ENCODE data around the gene FOLR2.

FOLR2 gene

DNA sequence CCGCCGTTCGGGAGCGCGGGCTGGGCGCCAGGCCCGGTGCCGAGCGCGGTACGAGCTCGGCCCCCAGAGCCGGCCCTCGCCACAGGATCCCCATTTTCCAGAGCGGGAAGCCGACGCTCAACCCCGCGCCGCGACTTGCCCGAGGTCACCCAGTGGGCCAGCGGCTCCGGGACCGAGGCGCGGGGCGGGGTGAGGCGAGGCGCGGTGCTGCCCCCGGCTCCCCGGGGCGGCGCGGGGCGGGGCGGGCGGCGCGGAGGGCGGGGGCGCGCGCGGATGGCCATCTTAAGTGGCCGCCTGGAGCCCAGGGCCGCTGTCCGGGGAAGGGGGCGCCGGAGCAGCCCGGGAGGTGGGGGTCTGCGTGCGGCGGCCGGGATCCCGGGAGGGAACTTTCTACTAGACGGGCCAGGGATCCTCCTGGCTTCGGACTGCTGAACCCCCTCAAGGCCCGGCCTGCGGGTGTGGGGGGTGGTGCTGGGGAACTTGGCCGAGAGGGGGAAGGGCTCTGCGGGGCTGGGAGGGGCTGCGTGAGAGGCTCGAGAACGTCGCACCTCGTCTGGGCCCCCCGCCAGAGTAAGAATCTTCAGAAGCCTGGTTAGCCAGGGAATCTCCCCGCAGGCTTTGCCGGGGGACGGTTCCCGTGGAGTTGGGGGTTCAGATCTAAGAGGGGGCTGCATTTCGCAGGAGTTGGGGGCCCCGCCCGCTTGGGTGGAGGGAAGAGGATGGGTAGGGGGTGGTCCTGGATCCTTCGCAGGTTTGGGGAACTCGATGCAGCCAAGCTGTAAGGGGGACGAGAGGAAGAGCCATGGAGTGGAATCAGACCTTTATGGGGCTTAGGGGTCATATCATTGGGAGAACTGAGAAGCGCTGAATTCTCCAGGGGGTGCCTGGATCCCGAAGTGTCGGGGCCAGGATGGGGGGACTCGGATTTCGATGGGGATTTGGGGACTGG, 7.3 kb downstream of the FOLR2 start:
- H3K4me1 ChIP-seq (ENCODE audit: control insufficient read depth in 1 of 2, insufficient read depth in 1 of 2, low read depth in 1 of 2, low read length in 1 of 2), result peaks cover 14 to 27% of the 10 kb centered on the region in 2 experiments
- no peaks in the 10 kb centered on the region for H3K9me3 ChIP-seq
- TF ChIP-seq, protein P1, sequence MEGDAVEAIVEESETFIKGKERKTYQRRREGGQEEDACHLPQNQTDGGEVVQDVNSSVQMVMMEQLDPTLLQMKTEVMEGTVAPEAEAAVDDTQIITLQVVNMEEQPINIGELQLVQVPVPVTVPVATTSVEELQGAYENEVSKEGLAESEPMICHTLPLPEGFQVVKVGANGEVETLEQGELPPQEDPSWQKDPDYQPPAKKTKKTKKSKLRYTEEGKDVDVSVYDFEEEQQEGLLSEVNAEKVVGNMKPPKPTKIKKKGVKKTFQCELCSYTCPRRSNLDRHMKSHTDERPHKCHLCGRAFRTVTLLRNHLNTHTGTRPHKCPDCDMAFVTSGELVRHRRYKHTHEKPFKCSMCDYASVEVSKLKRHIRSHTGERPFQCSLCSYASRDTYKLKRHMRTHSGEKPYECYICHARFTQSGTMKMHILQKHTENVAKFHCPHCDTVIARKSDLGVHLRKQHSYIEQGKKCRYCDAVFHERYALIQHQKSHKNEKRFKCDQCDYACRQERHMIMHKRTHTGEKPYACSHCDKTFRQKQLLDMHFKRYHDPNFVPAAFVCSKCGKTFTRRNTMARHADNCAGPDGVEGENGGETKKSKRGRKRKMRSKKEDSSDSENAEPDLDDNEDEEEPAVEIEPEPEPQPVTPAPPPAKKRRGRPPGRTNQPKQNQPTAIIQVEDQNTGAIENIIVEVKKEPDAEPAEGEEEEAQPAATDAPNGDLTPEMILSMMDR (IDR thresholded peaks at IDR 0.05), result peak; percentile 10
- peak overlapping the region; percentile 95 for H3K27ac ChIP-seq
- peak overlapping the region; percentile 82 to 98 for H3K4me3 ChIP-seq (ENCODE audit: low read depth in 1 of 2, low read length in 1 of 2)
- no peaks in the 10 kb centered on the region for H3K27me3 ChIP-seq
- H3K36me3 ChIP-seq, result peaks cover 23% of the 10 kb centered on the region

DNA sequence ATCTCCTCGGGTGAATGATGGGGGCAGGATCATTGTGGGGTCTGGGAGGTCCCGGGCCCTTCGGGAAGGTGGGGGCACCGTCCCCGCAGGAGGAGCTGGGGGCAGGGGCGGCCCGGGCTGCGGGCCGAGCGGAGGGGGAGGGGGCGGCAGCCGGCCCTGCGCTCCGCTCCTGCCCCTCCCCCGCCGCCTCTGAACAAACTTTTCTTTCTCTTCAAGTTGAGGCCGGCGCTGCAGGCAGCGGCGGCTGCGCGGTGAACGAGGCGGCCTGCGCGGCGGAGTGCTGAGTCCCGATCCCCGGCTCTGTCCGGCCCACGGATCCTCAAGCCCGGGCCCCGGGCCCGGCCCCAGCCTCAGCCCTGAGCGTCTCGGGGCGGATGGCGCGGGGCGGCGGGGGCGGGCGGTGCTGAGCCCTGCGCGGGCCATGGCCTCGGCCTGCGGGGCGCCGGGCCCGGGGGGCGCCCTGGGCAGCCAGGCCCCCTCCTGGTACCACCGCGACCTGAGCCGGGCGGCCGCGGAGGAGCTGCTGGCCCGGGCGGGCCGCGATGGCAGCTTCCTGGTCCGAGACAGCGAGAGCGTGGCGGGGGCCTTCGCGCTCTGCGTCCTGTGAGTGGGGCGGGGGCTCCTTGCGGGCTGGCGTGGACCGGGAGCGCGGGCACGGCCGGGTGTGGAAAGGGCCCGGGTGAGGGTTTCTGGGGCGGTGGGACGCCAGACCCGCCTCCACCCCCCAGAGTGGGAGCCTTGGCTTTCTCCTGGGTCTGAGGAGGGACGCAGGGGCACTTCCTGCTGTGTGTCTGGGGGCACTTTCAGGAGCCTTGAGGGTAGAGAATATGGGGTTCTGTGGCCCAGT, 8.2 kb downstream of the FOLR2 start, which contains the start of gene INPPL1:
INPPL1 (plus strand) TSS at position 204 of the 847 bp plus-strand sequence; CDS start at position 422, 218 bp downstream.
- H3K9me3 ChIP-seq, result peaks cover 1% of the 10 kb centered on the region
- peaks cover 14 to 27% of the 10 kb centered on the region in 2 experiments for H3K4me1 ChIP-seq (ENCODE audit: control insufficient read depth in 1 of 2, insufficient read depth in 1 of 2, low read depth in 1 of 2, low read length in 1 of 2)
- peak within 1 kb of the TSS; percentile 82 to 98 for H3K4me3 ChIP-seq (ENCODE audit: low read depth in 1 of 2, low read length in 1 of 2)
- H3K36me3 ChIP-seq, result peaks cover 32% of the 10 kb centered on the region
- TF ChIP-seq, protein P1 (IDR thresholded peaks at IDR 0.05), result no peak
- H3K27ac ChIP-seq, result peak within 1 kb of the TSS; percentile 95
- no peaks in the 10 kb centered on the region for H3K27me3 ChIP-seq

DNA sequence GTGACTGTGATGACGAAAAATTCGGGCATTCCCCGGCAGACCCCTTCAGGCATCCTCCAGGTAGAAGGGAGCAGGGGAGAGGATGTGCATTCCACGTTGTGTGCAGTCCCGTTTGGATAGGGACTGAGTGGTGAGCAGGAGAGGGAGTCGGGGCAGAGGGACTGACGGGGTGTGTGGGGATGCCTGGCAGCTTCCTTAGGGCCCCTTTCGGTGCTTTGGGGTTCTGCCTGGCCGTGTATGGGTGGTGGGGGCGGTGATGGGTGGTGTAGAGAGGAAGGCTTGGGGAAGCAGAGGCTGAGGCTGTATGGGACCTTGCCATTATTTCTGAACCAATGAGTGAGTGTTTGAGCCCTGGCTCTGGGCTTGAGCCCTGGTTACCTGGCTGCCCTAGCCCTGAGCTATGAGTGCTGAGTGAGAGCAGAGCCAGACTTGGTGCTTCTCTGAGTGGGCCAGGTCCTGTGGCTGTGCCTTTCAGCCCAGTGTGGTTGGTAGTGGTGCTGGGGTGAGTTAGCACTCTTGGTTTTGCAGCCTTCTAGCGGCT, 8.9 kb downstream of the FOLR2 start:
- Histone ChIP-seq H3K4me3 (ENCODE audit: low read depth in 1 of 2, low read length in 1 of 2) (peak overlapping the region; percentile 82 to 98), H3K9me3 (peaks cover 3% of the 10 kb centered on the region), H3K27ac (peak overlapping the region; percentile 95), H3K4me1 (ENCODE audit: control insufficient read depth in 1 of 2, insufficient read depth in 1 of 2, low read depth in 1 of 2, low read length in 1 of 2) (peaks cover 14 to 27% of the 10 kb centered on the region in 2 experiments), H3K27me3 (no peaks in the 10 kb centered on the region), H3K36me3 (peaks cover 39% of the 10 kb centered on the region)
- TF ChIP-seq, protein P1 (IDR thresholded peaks at IDR 0.05), result no peak

DNA sequence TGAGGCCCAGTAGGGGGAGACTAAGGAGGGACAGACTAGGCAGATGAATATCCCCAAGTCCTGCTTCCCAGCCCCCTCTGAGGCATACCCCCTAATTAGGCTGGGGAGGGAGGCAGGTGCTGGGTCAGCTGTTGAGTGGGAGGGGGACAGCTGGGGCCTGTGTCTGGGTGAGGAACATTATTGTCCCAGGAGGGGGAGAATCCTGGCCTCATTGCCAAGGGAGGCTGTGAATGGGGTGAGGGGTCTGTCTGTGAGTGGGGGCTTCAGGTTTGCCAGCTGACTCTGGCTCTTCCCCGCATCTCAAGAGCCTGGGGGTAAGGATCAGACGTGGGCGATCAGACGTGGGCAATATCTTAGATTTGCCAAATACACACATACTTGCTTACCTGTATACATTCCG, 10.1 kb downstream of the FOLR2 start:
- Histone ChIP-seq H3K36me3 (peaks cover 51% of the 10 kb centered on the region), H3K4me3 (ENCODE audit: low read depth in 1 of 2, low read length in 1 of 2) (no peak overlapping the region), H3K27me3 (no peaks in the 10 kb centered on the region), H3K4me1 (ENCODE audit: control insufficient read depth in 1 of 2, insufficient read depth in 1 of 2, low read depth in 1 of 2, low read length in 1 of 2) (peaks cover 14 to 21% of the 10 kb centered on the region in 2 experiments), H3K27ac (no peak overlapping the region), H3K9me3 (peaks cover 3% of the 10 kb centered on the region)
- TF ChIP-seq, protein P1 (IDR thresholded peaks at IDR 0.05), result no peak

Measured in neutrophil (primary cell).